ENCODE data around the gene NAA20.

The NAA20 gene

DNA sequence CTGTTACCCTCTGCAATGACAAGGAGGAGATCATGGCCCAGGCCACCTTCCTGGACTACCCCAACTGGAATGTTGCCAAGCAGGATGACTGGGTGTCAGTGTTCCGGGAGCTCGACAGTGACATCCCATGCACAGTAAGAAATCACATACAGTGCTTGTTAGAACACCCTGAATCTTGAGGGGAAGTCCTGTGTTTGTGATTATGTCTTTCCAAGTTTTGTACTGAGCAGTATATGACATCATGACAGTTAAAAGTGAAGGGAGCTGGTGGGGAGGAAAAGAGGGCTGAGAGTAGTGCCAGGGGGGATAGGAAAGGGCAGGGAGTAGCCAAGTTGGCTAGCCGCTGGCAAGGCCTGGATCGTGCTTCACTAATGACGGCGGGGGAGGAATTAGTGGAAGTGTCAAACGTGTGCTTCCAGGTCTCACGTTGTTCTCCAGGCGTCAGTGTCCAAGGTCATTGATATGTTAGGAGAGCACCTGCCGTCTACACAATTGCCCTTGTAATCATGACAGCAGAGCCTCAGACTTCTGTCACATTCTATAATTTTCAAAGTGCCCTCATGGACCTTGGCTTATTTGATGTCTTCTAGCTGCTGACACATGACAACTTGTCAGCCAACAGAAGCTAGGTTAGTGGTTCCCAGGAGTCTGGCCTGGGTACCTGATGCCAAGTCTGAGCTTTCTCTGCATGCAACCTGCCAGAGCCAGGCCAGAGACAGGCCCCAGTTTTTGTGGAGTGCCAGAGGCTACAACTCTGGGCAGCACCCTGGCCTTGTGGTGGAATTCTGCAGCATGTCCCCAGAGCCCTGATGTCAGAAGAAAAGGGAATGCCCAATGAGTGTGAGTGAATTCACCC is 53.9 kb downstream of the NAA20 start:
- no peak for DNase-seq (ENCODE audit: low read depth in 2 of 3, low spot score in 2 of 3)

DNA sequence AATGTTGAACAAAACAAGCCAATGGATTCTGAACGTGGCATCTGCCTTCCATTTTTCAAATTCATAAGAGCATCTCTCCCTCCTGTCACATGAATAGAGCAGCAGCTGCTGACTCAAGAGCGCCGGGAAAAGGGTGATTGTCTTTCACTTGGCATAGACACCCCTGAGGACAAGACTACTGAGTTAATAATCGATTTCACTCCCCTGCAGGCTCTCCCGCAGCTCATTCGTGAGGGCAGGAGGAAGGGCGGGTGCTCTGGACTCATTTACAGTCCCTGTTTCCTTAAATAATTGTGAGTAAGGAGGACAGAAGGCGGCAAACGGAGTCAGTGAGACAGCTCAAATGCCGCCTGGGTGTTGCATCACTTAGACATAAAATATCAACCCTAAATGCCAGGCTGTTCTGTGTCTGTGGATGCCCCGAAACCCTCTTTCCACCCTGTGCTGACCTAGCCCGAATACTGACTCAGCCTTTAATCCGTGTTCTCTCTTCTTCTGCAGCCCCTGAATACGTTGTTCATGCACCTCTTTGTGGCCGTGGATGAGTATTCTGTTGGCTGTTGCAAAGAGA is 56.7 kb downstream of the NAA20 start:
- DNase-seq (ENCODE audit: low read depth in 2 of 3, low spot score in 2 of 3): no peak

DNA sequence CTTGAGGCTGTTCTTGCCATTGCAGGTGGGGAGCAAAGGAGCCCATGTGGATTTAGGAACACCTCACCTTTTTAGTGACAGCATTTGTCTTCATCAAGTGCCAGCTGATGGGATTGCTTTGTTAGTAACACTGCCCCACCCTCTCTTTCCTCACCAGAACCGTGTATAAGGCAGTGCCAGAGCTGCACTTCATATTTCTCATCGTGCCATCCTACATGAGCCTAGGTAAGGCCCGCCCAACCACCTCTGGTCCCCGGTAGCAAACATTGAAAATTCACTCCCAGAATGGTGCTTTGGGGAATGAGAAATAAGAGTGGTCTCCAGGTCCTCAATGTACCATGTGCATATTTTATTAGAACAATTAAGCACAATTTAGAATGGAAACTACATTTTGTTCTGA is 57.9 kb downstream of the NAA20 start:
- DNase-seq (ENCODE audit: low read depth in 2 of 3, low spot score in 2 of 3): no peak

DNA sequence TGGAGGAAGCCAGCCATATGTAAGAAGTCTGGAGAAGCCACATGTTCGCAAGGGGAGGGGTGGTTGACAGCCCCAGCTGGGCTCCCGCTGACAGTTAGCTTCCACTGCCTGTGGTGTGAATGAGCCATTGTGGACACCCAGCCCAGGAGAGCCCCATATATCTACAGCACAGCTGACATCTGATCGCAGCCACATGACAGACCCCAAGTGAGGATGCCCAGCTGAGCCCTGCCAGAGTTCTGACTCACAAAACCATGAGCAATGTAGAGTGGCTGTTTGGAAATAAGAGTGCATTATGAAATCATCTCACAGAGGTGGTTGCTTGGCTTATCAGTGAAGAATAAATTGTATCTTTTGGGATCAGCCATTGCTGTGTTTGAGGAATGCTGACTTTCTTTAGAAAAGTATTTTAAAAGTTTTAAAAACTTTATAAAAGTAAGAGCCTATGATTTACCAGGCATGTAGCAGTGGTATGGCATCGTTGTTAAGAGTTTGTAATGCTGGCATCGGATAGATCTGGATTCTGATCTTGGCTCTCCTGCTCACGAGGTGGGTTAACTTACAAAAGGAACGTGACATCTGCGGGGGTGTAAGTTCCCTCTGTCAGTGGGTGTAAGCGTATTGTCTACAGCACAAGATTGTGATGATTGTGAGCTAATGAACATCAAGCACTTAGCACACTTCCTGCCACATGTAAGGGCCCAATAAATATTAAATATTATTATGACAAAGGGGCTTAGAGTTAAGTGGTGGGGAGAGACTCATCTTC is 59.3 kb downstream of the NAA20 start:
- DNase-seq (ENCODE audit: low read depth in 2 of 3, low spot score in 2 of 3): no peak

DNA sequence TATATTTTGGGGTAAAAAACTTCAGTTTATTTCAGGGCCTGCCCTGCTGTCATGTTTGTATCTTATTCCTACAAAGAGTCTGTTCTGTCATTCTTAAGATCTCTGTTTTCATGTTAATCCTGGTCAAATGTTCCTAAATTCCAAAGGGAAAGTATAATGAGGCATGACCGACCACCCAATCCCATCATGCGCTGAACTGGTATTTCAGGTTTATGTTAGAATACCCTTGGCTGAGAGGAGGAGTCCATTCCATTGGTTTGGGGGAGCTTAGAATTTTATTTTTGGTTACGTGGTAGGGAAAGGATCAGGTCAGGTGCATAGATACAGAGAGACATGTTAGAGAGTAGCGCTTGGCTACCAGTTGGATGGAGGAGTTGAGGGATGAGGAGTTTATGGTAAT is 60.9 kb downstream of the NAA20 start:
- DNase-seq (ENCODE audit: low read depth in 2 of 3, low spot score in 2 of 3): no peak

DNA sequence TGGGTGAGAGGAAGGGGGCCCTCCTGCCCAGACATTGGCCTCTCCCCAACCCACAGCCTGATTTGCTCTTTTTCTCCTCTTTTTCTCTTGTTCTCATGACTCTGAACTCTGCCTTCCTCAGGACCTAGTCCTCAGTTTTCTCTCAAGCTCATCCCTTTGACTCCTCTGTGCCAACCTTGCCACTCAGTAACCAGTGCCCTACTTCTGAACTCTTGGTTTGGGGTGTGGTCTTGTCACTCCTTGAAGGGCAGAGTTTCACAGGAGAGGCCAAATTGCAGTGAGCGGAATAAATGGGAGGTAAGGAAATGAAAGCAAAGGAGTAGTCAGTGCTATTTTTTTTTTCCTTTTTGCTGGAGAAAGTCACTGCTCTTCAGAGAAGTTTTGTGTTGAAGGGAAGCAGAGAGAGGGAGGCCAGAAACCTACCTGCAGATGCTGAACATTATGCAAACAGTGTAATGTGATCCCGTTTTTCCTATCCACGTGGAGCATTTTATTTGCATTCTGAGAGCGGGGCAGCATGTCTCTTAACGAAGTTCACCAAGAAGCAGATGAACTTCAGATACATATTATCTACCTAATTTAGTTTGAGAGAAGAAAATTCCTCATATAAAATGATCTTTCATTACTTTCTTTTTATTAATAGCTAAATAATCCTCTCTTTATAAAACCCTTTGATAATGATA is 62.1 kb downstream of the NAA20 start:
- no peak for DNase-seq (ENCODE audit: low read depth in 2 of 3, low spot score in 2 of 3)
